Neuron (in vitro differentiated cells): Measurements from ENCODE around the gene VAPA.
"Not testable (repeated sequence)": the region's sequence is repeated elsewhere in the genome, so short reads cannot be mapped to it uniquely, and the experiment has no call there.

ENCODE experiments used
- H2AFZ ChIP-seq: one replicate; pipeline ENCODE4 v1.6.1; 2013; ENCODE audit warnings: low read depth, mild to moderate bottlenecking, inconsistent platforms, low read length, moderate library complexity
- H3K27me3 ChIP-seq: one replicate; pipeline ENCODE4 v1.6.1; 2013; ENCODE audit warnings: low read length; ENCODE audit not compliant: insufficient read depth
- H3K36me3 ChIP-seq: one replicate; pipeline ENCODE4 v1.6.1; 2013; ENCODE audit warnings: low read length; ENCODE audit not compliant: insufficient read depth
- H3K4me1 ChIP-seq: one replicate; pipeline ENCODE4 v1.6.1; 2013; ENCODE audit warnings: low read length; ENCODE audit not compliant: insufficient read depth
- H3K4me3 ChIP-seq: 2 replicates; pipeline ENCODE4 v1.5.1; 2013; ENCODE audit warnings: mild to moderate bottlenecking, low read length, moderate library complexity
- H3K9me3 ChIP-seq: one replicate; pipeline ENCODE4 v1.6.1; 2013; ENCODE audit warnings: low read length

Gene VAPA

DNA sequence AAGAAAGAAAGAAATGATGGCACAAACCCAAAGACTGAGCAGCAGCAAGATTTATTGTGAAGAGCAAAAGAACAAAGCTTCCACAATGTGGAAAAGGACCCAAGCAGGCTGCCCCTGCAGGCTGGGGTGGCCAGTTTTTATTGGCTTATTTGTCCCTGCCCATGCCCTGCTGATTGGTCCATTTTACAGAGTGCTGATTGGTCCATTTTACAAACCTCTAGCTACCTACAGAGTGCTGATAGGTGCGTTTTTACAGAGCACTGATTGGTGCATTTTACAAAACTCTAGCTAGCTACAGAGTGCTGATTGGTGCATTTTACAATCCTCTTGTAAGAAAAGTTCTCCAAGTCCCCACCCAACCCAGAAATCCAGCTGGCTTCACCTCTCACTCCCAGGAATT, 1.5 kb upstream of the VAPA start:
- H3K9me3 ChIP-seq, H3K36me3 ChIP-seq, H3K27me3 ChIP-seq, H2AFZ ChIP-seq, H3K4me3 ChIP-seq: not testable (repeated sequence)
- H3K4me1 ChIP-seq: peaks cover 22% of the 10 kb centered on the region

DNA sequence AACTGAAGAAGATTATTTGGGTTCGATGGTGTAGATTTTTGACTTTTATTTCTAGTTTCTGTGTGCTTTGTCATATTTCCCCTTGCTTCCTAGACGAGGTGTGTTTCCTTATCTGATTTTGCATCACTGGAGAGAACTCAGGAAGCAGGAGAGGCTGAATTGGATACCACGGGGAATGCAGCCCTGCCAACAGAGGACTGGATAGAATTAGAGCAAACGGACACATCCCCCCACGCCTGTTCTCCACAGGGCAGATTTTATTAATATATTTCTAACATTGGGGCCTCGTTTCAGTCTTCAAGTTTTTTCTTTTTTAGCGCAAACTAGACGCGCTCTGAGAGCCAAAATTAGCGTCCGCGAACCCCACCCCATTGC, 678 bp upstream of the VAPA start:
- H2AFZ ChIP-seq: peak overlapping the region; percentile 54
- no peaks in the 10 kb centered on the region for H3K9me3 ChIP-seq
- H3K4me3 ChIP-seq: peak overlapping the region; percentile 70
- no peaks in the 10 kb centered on the region for H3K27me3 ChIP-seq
- H3K36me3 ChIP-seq: no peaks in the 10 kb centered on the region
- H3K4me1 ChIP-seq: peaks cover 20% of the 10 kb centered on the region

DNA sequence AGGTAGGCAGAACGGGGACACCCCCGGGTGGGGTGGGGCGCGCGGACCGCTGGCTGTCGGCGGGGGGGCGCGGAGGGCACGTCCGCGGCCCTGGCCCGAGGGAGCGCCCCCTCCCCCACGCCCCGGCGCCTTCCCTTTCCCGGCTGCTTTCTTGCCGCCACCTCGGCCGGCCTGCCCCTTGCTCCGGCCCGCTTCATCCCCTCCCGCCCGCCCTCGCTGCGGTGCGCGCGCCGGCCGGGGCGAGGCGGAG, 443 bp downstream of the VAPA start:
- peak overlapping the region; percentile 54 for H2AFZ ChIP-seq
- no peaks in the 10 kb centered on the region for H3K9me3 ChIP-seq
- H3K4me1 ChIP-seq: peaks cover 21% of the 10 kb centered on the region
- no peaks in the 10 kb centered on the region for H3K36me3 ChIP-seq
- peak overlapping the region; percentile 70 for H3K4me3 ChIP-seq
- H3K27me3 ChIP-seq: no peaks in the 10 kb centered on the region

GRCh38 chr18:9914584-9915290, 921 bp downstream of the VAPA start:
- Histone ChIP-seq H3K36me3 (no peaks in the 10 kb centered on the region), H3K4me3 (peak overlapping the region; percentile 70), H3K4me1 (peaks cover 21% of the 10 kb centered on the region), H3K27me3 (no peaks in the 10 kb centered on the region), H3K9me3 (no peaks in the 10 kb centered on the region), H2AFZ (no peak overlapping the region)

- H2AFZ ChIP-seq: no peak overlapping the region
- H3K4me1 ChIP-seq: peaks cover 21% of the 10 kb centered on the region
These were observed 1.7 kb downstream of the VAPA start for GRCh38 chr18:9915291-9916076.

DNA sequence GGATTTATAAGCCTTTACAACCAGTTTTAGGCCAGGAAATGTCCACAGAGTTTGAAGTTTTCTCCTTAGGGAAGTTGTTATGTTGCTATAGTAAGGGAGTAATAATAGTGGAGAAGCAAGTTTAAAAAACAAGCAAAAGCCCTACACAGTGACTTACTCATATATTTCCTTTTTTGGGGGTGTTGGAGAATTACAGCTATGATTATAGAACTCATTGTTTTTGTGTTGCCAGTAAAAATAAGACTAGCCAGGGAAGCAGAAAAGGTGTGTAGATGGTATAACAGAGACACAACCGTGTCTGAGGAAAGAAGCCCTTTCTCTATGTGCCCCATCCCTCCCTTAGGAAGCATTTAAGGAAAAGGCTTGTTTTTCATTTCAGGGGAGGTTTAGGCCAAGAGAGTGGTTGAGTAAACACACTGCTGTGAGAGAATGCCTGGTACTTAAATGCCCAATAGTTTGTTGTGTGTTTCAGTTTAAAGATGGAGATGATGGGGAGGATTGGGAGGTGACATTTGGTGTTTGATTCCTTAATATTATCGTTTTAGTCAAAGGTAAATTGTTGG, 2.3 kb downstream of the VAPA start:
- Histone ChIP-seq H3K4me1 (peaks cover 21% of the 10 kb centered on the region), H3K36me3 (no peaks in the 10 kb centered on the region), H3K9me3 (no peaks in the 10 kb centered on the region), H3K27me3 (no peaks in the 10 kb centered on the region), H2AFZ (no peak overlapping the region), H3K4me3 (peak overlapping the region; percentile 70)

More at GRCh38 chr18:9915291-9916076, 1.7 kb downstream of the VAPA start:
- Histone ChIP-seq H3K36me3 (no peaks in the 10 kb centered on the region), H3K9me3 (no peaks in the 10 kb centered on the region), H3K27me3 (no peaks in the 10 kb centered on the region), H3K4me3 (peak overlapping the region; percentile 70)

DNA sequence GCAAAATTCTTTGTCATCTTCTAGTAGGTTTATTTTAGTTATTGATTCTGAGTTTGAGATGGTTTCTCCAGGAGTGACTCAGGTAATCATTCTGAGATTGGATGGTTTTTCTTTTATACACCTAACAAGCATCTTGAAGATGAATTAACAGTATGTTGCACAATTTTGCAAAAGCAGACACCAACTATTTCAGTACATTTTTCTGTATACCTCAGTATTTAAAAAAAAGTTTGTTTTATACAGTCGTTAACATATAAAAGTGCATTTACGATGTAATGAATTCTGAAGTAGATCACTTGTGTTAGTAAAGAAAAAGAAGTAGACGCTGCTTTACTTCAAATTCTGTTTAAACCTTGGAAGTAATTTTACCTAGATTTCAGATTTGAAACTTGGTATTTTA, 3.0 kb downstream of the VAPA start:
- no peak overlapping the region for H2AFZ ChIP-seq
- H3K36me3 ChIP-seq: no peaks in the 10 kb centered on the region
- H3K4me1 ChIP-seq: peaks cover 21% of the 10 kb centered on the region
- H3K27me3 ChIP-seq: no peaks in the 10 kb centered on the region
- H3K4me3 ChIP-seq: peak overlapping the region; percentile 70
- H3K9me3 ChIP-seq: no peaks in the 10 kb centered on the region

DNA sequence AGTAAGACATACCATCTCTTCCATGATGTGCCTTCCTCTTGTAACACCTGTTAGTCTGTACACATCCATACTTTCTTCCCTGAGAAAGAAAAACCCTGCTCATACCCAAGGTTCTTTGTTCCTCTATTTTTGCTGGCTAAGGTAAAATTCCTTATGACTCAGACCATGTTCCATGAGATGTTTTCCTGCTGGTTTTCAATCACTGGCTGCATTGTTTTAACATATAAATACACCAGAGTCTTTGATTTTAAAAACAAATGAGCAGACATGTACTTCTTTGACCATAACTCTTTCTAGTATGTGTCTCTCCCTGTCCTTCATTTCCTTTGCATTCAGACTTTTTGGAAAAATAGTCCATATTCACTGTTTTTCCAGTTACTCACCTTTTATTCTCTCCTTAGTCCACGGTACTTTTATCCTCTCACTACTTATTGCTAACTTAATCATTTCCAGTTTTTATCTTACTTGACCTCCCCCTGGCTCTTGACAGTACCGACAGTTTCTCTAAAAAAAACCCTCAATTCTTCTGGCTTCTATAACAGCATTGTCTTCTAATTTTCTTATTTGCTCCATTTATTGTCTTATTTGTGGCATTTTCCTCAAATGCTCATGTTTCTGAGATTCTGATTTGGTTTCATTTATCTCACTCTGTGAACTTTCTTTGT, 4.3 kb downstream of the VAPA start:
- no peak overlapping the region for H3K4me3 ChIP-seq

GRCh38 chr18:9919564-9920232, 5.9 kb downstream of the VAPA start:
- Histone ChIP-seq H3K36me3 (no peaks in the 10 kb centered on the region), H3K4me1 (peaks cover 17% of the 10 kb centered on the region), H2AFZ (no peak overlapping the region), H3K9me3 (no peaks in the 10 kb centered on the region), H3K4me3 (no peak overlapping the region), H3K27me3 (no peaks in the 10 kb centered on the region)

More for the DNA sequence above, 4.3 kb downstream of the VAPA start:
- Histone ChIP-seq H3K36me3 (no peaks in the 10 kb centered on the region), H2AFZ (no peak overlapping the region), H3K9me3 (no peaks in the 10 kb centered on the region), H3K4me1 (peaks cover 17% of the 10 kb centered on the region), H3K27me3 (no peaks in the 10 kb centered on the region)

DNA sequence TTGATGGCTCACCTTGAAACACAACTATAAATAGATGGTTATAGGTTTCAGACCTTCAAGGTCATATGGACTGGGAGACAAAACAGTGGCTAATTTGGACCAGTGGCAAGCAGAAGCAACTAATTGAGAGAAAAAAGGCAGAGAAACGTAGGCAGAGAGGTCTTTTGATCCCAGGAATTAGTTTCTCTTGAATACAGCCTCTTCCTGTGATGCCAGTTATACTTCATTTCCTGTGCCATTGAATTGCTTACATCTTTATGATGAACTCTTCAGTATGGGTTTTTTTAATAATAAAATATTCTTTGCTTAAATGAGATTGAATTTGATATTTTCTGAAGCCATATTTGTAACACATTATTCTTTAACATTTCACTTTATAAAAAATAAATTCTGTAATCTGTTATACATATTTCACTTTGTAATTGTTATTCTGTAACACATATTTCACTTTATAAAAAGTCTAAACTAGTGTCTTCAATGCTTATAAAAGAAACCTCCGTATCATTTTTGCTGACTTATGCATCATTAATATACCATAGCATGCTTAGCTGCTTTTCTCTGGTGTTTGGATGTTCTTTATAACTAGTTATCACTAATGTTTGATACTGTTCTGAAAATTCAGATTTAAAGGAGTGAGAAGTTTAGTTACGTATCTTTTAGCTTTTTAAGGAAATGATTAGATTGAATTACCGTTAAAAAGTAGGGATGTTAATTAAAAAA, 8.9 kb downstream of the VAPA start:
- Histone ChIP-seq H3K4me1 (peaks cover 9% of the 10 kb centered on the region), H3K4me3 (no peak overlapping the region), H3K9me3 (no peaks in the 10 kb centered on the region), H2AFZ (no peak overlapping the region), H3K36me3 (no peaks in the 10 kb centered on the region), H3K27me3 (no peaks in the 10 kb centered on the region)

DNA sequence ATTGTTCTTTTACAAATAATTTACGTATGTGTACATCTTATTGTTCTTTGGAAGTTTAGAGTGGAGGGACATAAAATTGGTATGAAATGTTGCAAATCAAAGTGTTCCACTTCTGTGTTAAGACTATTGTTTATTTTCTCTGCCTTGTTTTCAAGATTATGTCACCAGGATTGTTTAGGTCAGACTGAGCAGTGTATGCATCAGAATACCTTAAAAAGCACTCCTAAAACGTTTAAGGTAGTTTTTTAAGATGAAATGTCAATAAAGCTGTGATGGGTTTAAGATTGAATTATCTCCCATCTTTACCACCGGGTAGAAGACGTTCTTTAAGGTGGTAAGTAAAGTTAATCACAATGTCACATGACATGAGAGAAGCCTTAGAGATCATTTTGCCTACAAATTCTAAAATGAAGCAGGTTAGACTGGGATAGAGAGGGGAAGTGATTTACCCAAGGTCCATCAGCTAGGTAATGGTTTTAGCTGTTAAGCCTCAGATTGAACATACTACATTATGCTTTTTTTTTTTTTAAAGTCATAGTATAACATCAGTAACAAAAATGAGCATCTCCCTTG, 10.6 kb downstream of the VAPA start:
- Histone ChIP-seq H3K27me3 (no peaks in the 10 kb centered on the region), H3K4me3 (no peak overlapping the region), H3K4me1 (peaks cover 7% of the 10 kb centered on the region), H2AFZ (no peak overlapping the region), H3K9me3 (no peaks in the 10 kb centered on the region), H3K36me3 (no peaks in the 10 kb centered on the region)

GRCh38 chr18:9925369-9925768, 11.6 kb downstream of the VAPA start:
- peaks cover 7% of the 10 kb centered on the region for H3K4me1 ChIP-seq
- H2AFZ ChIP-seq: no peak overlapping the region
- H3K4me3 ChIP-seq: no peak overlapping the region
- no peaks in the 10 kb centered on the region for H3K27me3 ChIP-seq
- no peaks in the 10 kb centered on the region for H3K9me3 ChIP-seq
- no peaks in the 10 kb centered on the region for H3K36me3 ChIP-seq
